Tibial nerve (tissue), 4 donors: ENCODE results near the gene ATRNL1. TPM values are rescaled to one million over a fixed set of nuclear protein-coding genes. Genes with fewer than 3 reads are reported as not detected.
"Not testable (repeated sequence)": the region's sequence is repeated elsewhere in the genome, so short reads cannot be mapped to it uniquely, and the experiment has no call there.

Experiments
- DNase-seq, 2 donors: peaks; one replicate each; pipeline ENCODE4 v3.0.0-alpha.2; 2019; ENCODE audit warnings: low spot score in 2 of 2
- H3K27ac ChIP-seq, 4 donors: fragments of 200-600 bp; sonication (generic) in 3 of 4; one replicate each; pipeline ENCODE4 v1.5.1; 2017 to 2019; ENCODE audit warnings: mild to moderate bottlenecking in 1 of 4
- H3K27me3 ChIP-seq, 2 donors: fragments of 200-600 bp; sonication (generic) in 1 of 2; one replicate each; pipeline versions ENCODE4 v1.5.1 to v1.6.0; 2017 to 2019
- H3K36me3 ChIP-seq, 3 donors: fragments of 200-600 bp; sonication (generic); one replicate each; pipeline ENCODE4 v1.5.1; 2018 to 2019
- H3K4me1 ChIP-seq, 4 donors: fragments of 200-600 bp; sonication (generic) in 3 of 4; one replicate each; pipeline ENCODE4 v1.5.1; 2017 to 2019
- H3K4me3 ChIP-seq, 4 donors: fragments of 200-600 bp; sonication (generic) in 3 of 4; one replicate each; pipeline ENCODE4 v1.5.1; 2017 to 2019; ENCODE audit warnings: mild to moderate bottlenecking in 1 of 4, moderate library complexity in 1 of 4
- H3K9me3 ChIP-seq, 4 donors: fragments of 200-600 bp; sonication (generic) in 3 of 4; one replicate each; pipeline ENCODE4 v1.5.1; 2017 to 2019
- CTCF ChIP-seq, 5 experiments: fragments of 200-600 bp in 3 of 5; fragments of 450-650 bp in 2 of 5; sonication (generic) in 3 of 5; IDR thresholded peaks; one replicate each; pipeline ENCODE4 v1.5.1; 2016 to 2019; ENCODE audit warnings: antibody characterized with exemption in 5 of 5, mild to moderate bottlenecking in 3 of 5, moderate library complexity in 2 of 5
- EP300 ChIP-seq, 2 donors: sonication (generic); formaldehyde crosslinking; IDR thresholded peaks; one replicate each; pipeline ENCODE4 v1.6.1; 2017; ENCODE audit warnings: antibody characterized with exemption in 2 of 2, mild to moderate bottlenecking in 1 of 2
- POLR2A ChIP-seq, 2 donors: fragments of 450-650 bp; IDR thresholded peaks; one replicate each; pipeline ENCODE4 v1.6.1; 2017; ENCODE audit warnings: antibody characterized with exemption in 2 of 2, mild to moderate bottlenecking in 2 of 2, moderate library complexity in 2 of 2
- WGBS, 2 donors: methylation state at CpG; one replicate each; pipeline ENCODE4 v1.1.5; 2018; 5-methylcytosine and 5-hydroxymethylcytosine counted together
- total RNA-seq, 4 donors: library from RNA; depleted of rRNA; stranded (reverse); fragments of >200 nt; gene quantifications; one replicate each; pipeline ENCODE4 v1.1.0, GENCODE V29; 2016

ATRNL1 gene
- total RNA-seq, 4 donors from 2014 or later, result 1.0 to 5.4 (median 2.7) TPM

- H3K27ac ChIP-seq, result no peak overlapping the region
- no peak overlapping the region for H3K4me3 ChIP-seq
- no peaks in the 10 kb centered on the region for H3K27me3 ChIP-seq
- no peak for TF ChIP-seq CTCF (IDR thresholded peaks at IDR 0.05)
- TF ChIP-seq POLR2A (IDR thresholded peaks at IDR 0.05), result no peak
- no peak for TF ChIP-seq EP300 (IDR thresholded peaks at IDR 0.05)
- H3K4me1 ChIP-seq, result no peaks in the 10 kb centered on the region
- no peak for DNase-seq
- H3K36me3 ChIP-seq, result no peaks in the 10 kb centered on the region
- H3K9me3 ChIP-seq, result peaks cover 0 to 24% (median 0%) of the 10 kb centered on the region in 4 donors
Observed at GRCh38 chr10:115222039-115222438, 128.9 kb downstream of the ATRNL1 start.

- TF ChIP-seq POLR2A (IDR thresholded peaks at IDR 0.05), result no peak
- no peak for TF ChIP-seq EP300 (IDR thresholded peaks at IDR 0.05)
- TF ChIP-seq CTCF (IDR thresholded peaks at IDR 0.05), result no peak
- no peak for DNase-seq
- 59 to 74% methylated on average over 2 of the region's 2 CpGs for WGBS, 2 donors
- Histone ChIP-seq H3K4me3 (no peak overlapping the region), H3K9me3 (no peaks in the 10 kb centered on the region), H3K27me3 (no peaks in the 10 kb centered on the region), H3K27ac (no peak overlapping the region), H3K36me3 (no peaks in the 10 kb centered on the region), H3K4me1 (no peaks in the 10 kb centered on the region)
Observed at GRCh38 chr10:115239761-115240160, 146.6 kb downstream of the ATRNL1 start.

GRCh38 chr10:115250784-115251183, 157.6 kb downstream of the ATRNL1 start:
- WGBS, 2 donors, result 86 to 88% methylated on average over 3 of the region's 3 CpGs
- Histone ChIP-seq H3K36me3 (no peaks in the 10 kb centered on the region), H3K27ac (no peak overlapping the region), H3K27me3 (no peaks in the 10 kb centered on the region), H3K9me3 (no peaks in the 10 kb centered on the region), H3K4me3 (no peak overlapping the region), H3K4me1 (no peaks in the 10 kb centered on the region)
- no peak for DNase-seq
- TF ChIP-seq POLR2A (IDR thresholded peaks at IDR 0.05) (no peak), EP300 (IDR thresholded peaks at IDR 0.05) (no peak), CTCF (IDR thresholded peaks at IDR 0.05) (no peak)

- WGBS, 2 donors, result 100% methylated on average over 1 of the region's 1 CpG
- not testable (repeated sequence) for H3K4me3 ChIP-seq
Observed at GRCh38 chr10:115253765-115254164, 160.6 kb downstream of the ATRNL1 start.

GRCh38 chr10:115272482-115272881, 179.3 kb downstream of the ATRNL1 start:
- H3K4me3 ChIP-seq, result no peak overlapping the region
- H3K36me3 ChIP-seq, result no peaks in the 10 kb centered on the region
- 84 to 85% methylated on average over 3 of the region's 3 CpGs for WGBS, 2 donors
- no peak for DNase-seq
- no peak for TF ChIP-seq CTCF (IDR thresholded peaks at IDR 0.05)
- TF ChIP-seq EP300 (IDR thresholded peaks at IDR 0.05), result no peak
- no peak for TF ChIP-seq POLR2A (IDR thresholded peaks at IDR 0.05)
- no peaks in the 10 kb centered on the region for H3K9me3 ChIP-seq
- no peaks in the 10 kb centered on the region for H3K27me3 ChIP-seq
- no peaks in the 10 kb centered on the region for H3K4me1 ChIP-seq
- H3K27ac ChIP-seq, result no peak overlapping the region

More at GRCh38 chr10:115253765-115254164, 160.6 kb downstream of the ATRNL1 start:
- not testable (repeated sequence) for DNase-seq, H3K27me3 ChIP-seq, H3K27ac ChIP-seq, H3K4me1 ChIP-seq, H3K9me3 ChIP-seq, H3K36me3 ChIP-seq

- no peak for DNase-seq
- 55 to 65% methylated on average over 2 of the region's 2 CpGs for WGBS, 2 donors
- no peaks in the 10 kb centered on the region for H3K9me3 ChIP-seq
Observed at GRCh38 chr10:115278294-115278693, 185.1 kb downstream of the ATRNL1 start.

More at GRCh38 chr10:115278294-115278693, 185.1 kb downstream of the ATRNL1 start:
- Histone ChIP-seq H3K36me3 (no peaks in the 10 kb centered on the region), H3K4me1 (no peaks in the 10 kb centered on the region), H3K4me3 (no peak overlapping the region), H3K27me3 (no peaks in the 10 kb centered on the region), H3K27ac (no peak overlapping the region)
- TF ChIP-seq EP300 (IDR thresholded peaks at IDR 0.05) (no peak), POLR2A (IDR thresholded peaks at IDR 0.05) (no peak), CTCF (IDR thresholded peaks at IDR 0.05) (no peak)
